Measurements from ENCODE around the gene ESPN. TPM values are rescaled to one million over a fixed set of nuclear protein-coding genes. Genes with fewer than 3 reads are reported as not detected.

Gene ESPN
- total and polyA plus RNA-seq, 2 of the 4 experiments (the other 2 are of a cell fraction) = under 0.01 to 0.02 TPM

DNA sequence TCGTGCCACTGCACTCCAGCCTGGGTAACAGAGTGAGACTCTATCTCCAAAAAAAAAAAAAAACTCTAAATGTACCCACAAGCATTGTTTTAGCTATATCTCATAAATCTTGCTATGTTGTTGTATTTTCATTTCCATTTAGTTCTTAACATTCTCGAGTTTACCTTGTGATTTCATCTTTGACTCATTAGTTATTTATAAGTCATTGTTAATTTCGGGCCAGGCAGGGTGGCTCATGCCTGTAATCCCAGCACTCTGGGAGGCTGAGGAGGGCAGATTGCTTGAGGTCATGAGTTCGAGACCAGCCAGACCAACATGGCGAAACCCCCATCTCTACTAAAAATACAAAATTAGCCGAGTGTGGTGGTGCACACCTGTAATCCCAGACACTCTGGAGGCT lies 16.6 kb upstream of the ESPN start:
- ChIA-PET CTCF (interaction anchor here (1.4 kb wide), 1 partner anchor 162 kb away, joined by 3 read pairs; no protein-coding TSS in a partner anchor), POLR2A (ENCODE audit: unreplicated experiment) (no interaction called here)
- no peak overlapping the region for H3K18ac ChIP-seq (ENCODE audit: low read depth, low read length)
- H3K4me2 ChIP-seq (ENCODE audit: low read depth, low read length) = no peak overlapping the region
- H3K79me1 ChIP-seq (ENCODE audit: low read depth in 1 of 2, low read length in 2 of 2) = no peaks in the 10 kb centered on the region
- ATAC-seq (ENCODE audit: low read depth) = no peak
- H3K9me1 ChIP-seq (ENCODE audit: insufficient read depth, low read length) = peaks cover 3% of the 10 kb centered on the region; the same call in 1 of the 2 replicates
- no peak for TF ChIP-seq CHD1 (IDR thresholded peaks at IDR 0.05; ENCODE audit: low read depth, low read length)
- no peak for TF ChIP-seq BHLHE40 (IDR thresholded peaks at IDR 0.05; ENCODE audit: low read depth, low read length)
- TF ChIP-seq, protein P1, sequence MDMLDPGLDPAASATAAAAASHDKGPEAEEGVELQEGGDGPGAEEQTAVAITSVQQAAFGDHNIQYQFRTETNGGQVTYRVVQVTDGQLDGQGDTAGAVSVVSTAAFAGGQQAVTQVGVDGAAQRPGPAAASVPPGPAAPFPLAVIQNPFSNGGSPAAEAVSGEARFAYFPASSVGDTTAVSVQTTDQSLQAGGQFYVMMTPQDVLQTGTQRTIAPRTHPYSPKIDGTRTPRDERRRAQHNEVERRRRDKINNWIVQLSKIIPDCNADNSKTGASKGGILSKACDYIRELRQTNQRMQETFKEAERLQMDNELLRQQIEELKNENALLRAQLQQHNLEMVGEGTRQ (IDR thresholded peaks at IDR 0.05; ENCODE audit: low read depth, low read length) = no peak
- no peak for TF ChIP-seq FOS (IDR thresholded peaks at IDR 0.05; ENCODE audit: low read depth, low read length)
- TF ChIP-seq CEBPB (IDR thresholded peaks at IDR 0.05; ENCODE audit: low read depth, low read length) = no peak
- TF ChIP-seq NFE2L2 (IDR thresholded peaks at IDR 0.05; ENCODE audit: low read depth, low read length) = no peak
- TF ChIP-seq, protein P2, sequence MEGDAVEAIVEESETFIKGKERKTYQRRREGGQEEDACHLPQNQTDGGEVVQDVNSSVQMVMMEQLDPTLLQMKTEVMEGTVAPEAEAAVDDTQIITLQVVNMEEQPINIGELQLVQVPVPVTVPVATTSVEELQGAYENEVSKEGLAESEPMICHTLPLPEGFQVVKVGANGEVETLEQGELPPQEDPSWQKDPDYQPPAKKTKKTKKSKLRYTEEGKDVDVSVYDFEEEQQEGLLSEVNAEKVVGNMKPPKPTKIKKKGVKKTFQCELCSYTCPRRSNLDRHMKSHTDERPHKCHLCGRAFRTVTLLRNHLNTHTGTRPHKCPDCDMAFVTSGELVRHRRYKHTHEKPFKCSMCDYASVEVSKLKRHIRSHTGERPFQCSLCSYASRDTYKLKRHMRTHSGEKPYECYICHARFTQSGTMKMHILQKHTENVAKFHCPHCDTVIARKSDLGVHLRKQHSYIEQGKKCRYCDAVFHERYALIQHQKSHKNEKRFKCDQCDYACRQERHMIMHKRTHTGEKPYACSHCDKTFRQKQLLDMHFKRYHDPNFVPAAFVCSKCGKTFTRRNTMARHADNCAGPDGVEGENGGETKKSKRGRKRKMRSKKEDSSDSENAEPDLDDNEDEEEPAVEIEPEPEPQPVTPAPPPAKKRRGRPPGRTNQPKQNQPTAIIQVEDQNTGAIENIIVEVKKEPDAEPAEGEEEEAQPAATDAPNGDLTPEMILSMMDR (conservative IDR thresholded peaks at IDR 0.05; ENCODE audit: low read depth, low read length) = no peak
- TF ChIP-seq MAFK (IDR thresholded peaks at IDR 0.05; ENCODE audit: low read depth, low read length) = no peak
- no peak for TF ChIP-seq POLR2A (IDR thresholded peaks at IDR 0.05; ENCODE audit: low read depth, low read length)
- TF ChIP-seq RAD21 (IDR thresholded peaks at IDR 0.05; ENCODE audit: low read length) = no peak
- TF ChIP-seq, protein P3, sequence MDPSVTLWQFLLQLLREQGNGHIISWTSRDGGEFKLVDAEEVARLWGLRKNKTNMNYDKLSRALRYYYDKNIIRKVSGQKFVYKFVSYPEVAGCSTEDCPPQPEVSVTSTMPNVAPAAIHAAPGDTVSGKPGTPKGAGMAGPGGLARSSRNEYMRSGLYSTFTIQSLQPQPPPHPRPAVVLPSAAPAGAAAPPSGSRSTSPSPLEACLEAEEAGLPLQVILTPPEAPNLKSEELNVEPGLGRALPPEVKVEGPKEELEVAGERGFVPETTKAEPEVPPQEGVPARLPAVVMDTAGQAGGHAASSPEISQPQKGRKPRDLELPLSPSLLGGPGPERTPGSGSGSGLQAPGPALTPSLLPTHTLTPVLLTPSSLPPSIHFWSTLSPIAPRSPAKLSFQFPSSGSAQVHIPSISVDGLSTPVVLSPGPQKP (IDR thresholded peaks at IDR 0.05; ENCODE audit: borderline replicate concordance, low read depth, low read length) = no peak
- no peak for TF ChIP-seq RFX5 (IDR thresholded peaks at IDR 0.05; ENCODE audit: low read depth, low read length)
- TF ChIP-seq MXI1 (IDR thresholded peaks at IDR 0.05; ENCODE audit: borderline replicate concordance, low read depth, low read length) = no peak
- TF ChIP-seq SMC3 (IDR thresholded peaks at IDR 0.05; ENCODE audit: low read depth, low read length) = no peak
- TF ChIP-seq RCOR1 (IDR thresholded peaks at IDR 0.05; ENCODE audit: insufficient replicate concordance, low read length) = no peak
- TF ChIP-seq MAZ (IDR thresholded peaks at IDR 0.05; ENCODE audit: borderline replicate concordance, low read depth, low read length) = no peak
- intact Hi-C loops (cut with micrococcal nuclease) (no loop called here), in situ Hi-C loops (cut with MboI; ENCODE audit: low sequenced_read_pairs) (loop anchor here (10.0 kb wide), 1 partner anchor 153 kb away; no protein-coding TSS in a partner anchor), dilution Hi-C loops (cut with HindIII; ENCODE audit: low sequenced_read_pairs, unreplicated experiment) (no loop called here)
- H3K36me3 ChIP-seq (ENCODE audit: control insufficient read depth, insufficient read depth, low read length) = no peaks in the 10 kb centered on the region
- H2AK9ac ChIP-seq (replicated peaks; ENCODE audit: low read depth, low read length, poor library complexity) = no peak overlapping the region
- H2BK120ac ChIP-seq (ENCODE audit: low read depth, low read length) = no peak overlapping the region
- H3K56ac ChIP-seq (ENCODE audit: extremely low read depth, insufficient read depth, low read length) = no peak overlapping the region
- H2BK15ac ChIP-seq (ENCODE audit: low read depth, low read length) = no peak overlapping the region
- H3K4me1 ChIP-seq (ENCODE audit: control insufficient read depth, insufficient read depth, low read length) = no peaks in the 10 kb centered on the region
- no peak overlapping the region for H2BK5ac ChIP-seq (ENCODE audit: low read depth, low read length, poor library complexity, severe bottlenecking)
- H4K91ac ChIP-seq (ENCODE audit: insufficient read depth, low read depth, low read length) = no peak overlapping the region
- no peak overlapping the region for H3K23ac ChIP-seq (ENCODE audit: low read depth, low read length)
- no peak overlapping the region for H3K4me3 ChIP-seq (ENCODE audit: insufficient read depth, low read depth, low read length)
- WGBS, 2 experiments (ENCODE audit: extremely low coverage in 2 of 2, insufficient read length in 1 of 2) = no CpG with 5 or more reads among the region's 6 CpGs
- no peak overlapping the region for H3K4ac ChIP-seq (ENCODE audit: low read depth, low read length)
- H3K27ac ChIP-seq (ENCODE audit: insufficient read depth, low read length) = no peak overlapping the region
- peaks cover 13% of the 10 kb centered on the region for H3K27me3 ChIP-seq (ENCODE audit: control insufficient read depth, insufficient read depth, low read length)
- no peaks in the 10 kb centered on the region; the same call in 1 of the 2 replicates for H4K20me1 ChIP-seq (ENCODE audit: insufficient read depth, low read length)
- no peak overlapping the region for H2AK5ac ChIP-seq (ENCODE audit: low read depth, low read length)
- no peaks in the 10 kb centered on the region for H3K9me3 ChIP-seq (ENCODE audit: control insufficient read depth, insufficient read depth, low read length)
- no peak overlapping the region for H4K5ac ChIP-seq (ENCODE audit: low read depth, low read length)
- no peak overlapping the region for H2BK20ac ChIP-seq (ENCODE audit: low read depth, low read length)
- no peak overlapping the region for H4K8ac ChIP-seq (ENCODE audit: low read depth in 2 of 2, low read length in 2 of 2)
- no peak overlapping the region for H3K9ac ChIP-seq (ENCODE audit: low read depth, low read length)
- BruUV-seq (replicated peaks) = no TSS peak
- H2AFZ ChIP-seq (replicated peaks; ENCODE audit: low read length, poor library complexity) = no peak overlapping the region
- no peak for DNase-seq
- H3K14ac ChIP-seq (replicated peaks; ENCODE audit: low read depth, low read length) = no peak overlapping the region
